Panc1 (cell line): ENCODE data around the gene SERTAD1. TPM values are rescaled to one million over a fixed set of nuclear protein-coding genes. Genes with fewer than 3 reads are reported as not detected.

Experiments used
- ATAC-seq: fragments of 200-7000 bp; cut with Tn5 transposase; 2 replicates; pipeline ENCODE4 v1.9.1; 2020; ENCODE audit warnings: mild to moderate bottlenecking, moderate library complexity
- BruUV-seq: library from RNA; stranded (reverse); fragments of 400-500 nt; replicated peaks from 2 replicates; lab custom pipeline; 2021; lab: Mats Ljungman, UMichigan
- CTCF ChIA-PET: fragments of 300-600 bp; sonication (Branson Sonifier 250); formaldehyde crosslinking; loops from one replicate; lab custom pipeline; 2022; ENCODE audit warnings: antibody characterized with exemption; lab: Charles Lee
- POLR2A ChIA-PET: fragments of 300-600 bp; sonication (Branson Sonifier 250); formaldehyde crosslinking; loops from one replicate; lab custom pipeline; 2022; ENCODE audit warnings: antibody characterized with exemption; lab: Charles Lee
- DNase-seq: peaks from one replicate; pipeline ENCODE4 v3.0.0-alpha.2; 2010; ENCODE audit warnings: low read depth, low spot score
- H3K27ac ChIP-seq: 2 replicates; pipeline ENCODE4 v1.5.1; 2011; ENCODE audit warnings: mild to moderate bottlenecking, low read length, inconsistent platforms
- H3K27me3 ChIP-seq: fragments of 200-500 bp; sonication (Bioruptor generic); 2 replicates; pipeline ENCODE4 v1.6.0; 2014; ENCODE audit warnings: low read length, inconsistent platforms; ENCODE audit not compliant: control insufficient read depth, insufficient read depth
- H3K36me3 ChIP-seq: fragments of 200-500 bp; sonication (Bioruptor generic); 2 replicates; pipeline ENCODE4 v1.5.1; 2014; ENCODE audit warnings: inconsistent platforms, mild to moderate bottlenecking, low read length, moderate library complexity; ENCODE audit not compliant: control insufficient read depth, insufficient read depth
- H3K4me1 ChIP-seq: 2 replicates; pipeline ENCODE4 v1.5.1; 2011; ENCODE audit warnings: inconsistent platforms, mild to moderate bottlenecking, low read length, moderate library complexity; ENCODE audit not compliant: control insufficient read depth, insufficient read depth
- H3K4me3 ChIP-seq, 2 experiments: 2 replicates each; pipeline ENCODE4 v1.5.1; 2011 to 2012; ENCODE audit warnings: low read depth in 2 of 2, low read length in 2 of 2, mild to moderate bottlenecking in 2 of 2, inconsistent platforms in 1 of 2, moderate library complexity in 1 of 2
- H3K9me3 ChIP-seq: fragments of 200-500 bp; sonication (Bioruptor generic); 2 replicates; pipeline ENCODE4 v1.5.1; 2014; ENCODE audit warnings: low read depth, mild to moderate bottlenecking, inconsistent platforms, low read length, moderate library complexity; ENCODE audit not compliant: control insufficient read depth, insufficient read depth
- POLR2AphosphoS5 ChIP-seq: IDR thresholded peaks from 2 replicates; pipeline ENCODE4 v1.6.1; 2012; ENCODE audit warnings: mild to moderate bottlenecking, low read depth, low read length, moderate library complexity
- SIN3A ChIP-seq: IDR thresholded peaks from 2 replicates; pipeline ENCODE4 v1.6.1; 2012; ENCODE audit warnings: low read depth, mild to moderate bottlenecking, low read length, moderate library complexity, borderline replicate concordance; ENCODE audit not compliant: insufficient read depth
- TCF7L2 ChIP-seq: IDR thresholded peaks from 2 replicates; pipeline ENCODE4 v1.6.1; 2011; ENCODE audit warnings: mild to moderate bottlenecking, low read depth, low read length, inconsistent platforms
- in situ Hi-C: cut with HindIII; loops from 2 replicates; pipeline ENCODE4 v1.10.0; 2016; ENCODE audit warnings: low sequenced_read_pairs, low pct_unique_long_range_greater_than_20kb
- intact Hi-C: fragments of 100-400 bp; cut with micrococcal nuclease; formaldehyde crosslinking; loops from one replicate; pipeline ENCODE4 v1.10.0; 2022; ENCODE audit not compliant: unreplicated experiment
- total RNA-seq: library from RNA; stranded (reverse); gene quantifications from one replicate; pipeline ENCODE4 v1.2.1, GENCODE V29; 2021; ENCODE audit not compliant: unreplicated experiment
- TF ChIP-seq, protein P1 (sequence below), 2 experiments: IDR thresholded peaks; 2 replicates each; pipeline ENCODE4 v1.6.1; 2011 to 2012; ENCODE audit warnings: low read depth in 2 of 2, control low read depth in 1 of 2, low read length in 1 of 2, mild to moderate bottlenecking in 1 of 2, moderate library complexity in 1 of 2; ENCODE audit not compliant: insufficient read depth in 1 of 2
- TF ChIP-seq, protein P2 (sequence below): fragments of 450-650 bp; IDR thresholded peaks from 2 replicates; pipeline ENCODE4 v1.5.1; 2017; ENCODE audit warnings: mild to moderate bottlenecking

Gene SERTAD1
- total RNA-seq, 1 experiment from 2014 or later = 13.4 TPM

DNA sequence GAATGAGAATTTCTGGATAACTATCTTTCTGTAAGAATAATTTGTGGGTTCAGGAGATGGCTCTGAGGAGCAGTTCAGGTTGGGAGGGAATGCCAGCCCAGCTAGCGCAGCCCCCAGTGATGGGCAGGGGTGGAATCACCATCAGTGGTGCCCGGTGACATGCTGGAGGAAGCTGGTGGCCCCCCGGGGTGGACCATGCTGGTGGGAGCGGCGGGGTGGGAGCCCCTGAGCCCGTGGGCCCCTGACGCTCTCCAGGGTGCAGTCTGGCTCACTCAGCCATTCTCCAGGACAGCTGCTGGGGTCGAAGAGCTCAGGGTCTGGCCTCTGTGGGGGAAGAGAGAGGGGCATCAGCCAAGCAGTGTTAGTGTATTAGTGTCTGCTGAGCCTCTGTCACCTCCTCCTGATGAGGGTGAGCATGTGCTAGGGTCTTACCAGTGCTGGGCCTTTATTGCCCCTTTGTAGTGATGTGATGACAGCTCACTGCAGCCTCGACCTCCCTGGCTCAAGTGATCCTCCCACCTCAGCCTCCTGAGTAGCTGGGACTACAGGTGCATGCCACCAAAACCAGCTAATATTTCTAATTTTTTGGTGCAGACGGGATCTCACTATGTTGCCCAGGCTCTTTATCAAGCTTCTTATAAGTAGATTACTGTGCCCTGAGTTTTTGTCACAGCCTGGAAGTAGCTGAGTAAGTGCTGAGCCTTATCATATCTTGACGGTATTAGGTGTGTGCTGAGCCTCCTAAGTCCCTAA lies 46.2 kb downstream of the SERTAD1 start:
- BruUV-seq = no TSS peak
- Histone ChIP-seq H3K4me3 (no peak overlapping the region), H3K4me1 (no peaks in the 10 kb centered on the region), H3K27me3 (no peaks in the 10 kb centered on the region), H3K36me3 (no peaks in the 10 kb centered on the region), H3K27ac (no peak overlapping the region), H3K9me3 (no peaks in the 10 kb centered on the region)
- intact Hi-C loops = no loop called here
- in situ Hi-C loops = no loop called here
- ATAC-seq (no peak), DNase-seq (no peak)
- ChIA-PET POLR2A (no interaction called here), CTCF (no interaction called here)
- no peak for TF ChIP-seq SIN3A
- TF ChIP-seq POLR2AphosphoS5 = no peak
- TF ChIP-seq, protein P1, sequence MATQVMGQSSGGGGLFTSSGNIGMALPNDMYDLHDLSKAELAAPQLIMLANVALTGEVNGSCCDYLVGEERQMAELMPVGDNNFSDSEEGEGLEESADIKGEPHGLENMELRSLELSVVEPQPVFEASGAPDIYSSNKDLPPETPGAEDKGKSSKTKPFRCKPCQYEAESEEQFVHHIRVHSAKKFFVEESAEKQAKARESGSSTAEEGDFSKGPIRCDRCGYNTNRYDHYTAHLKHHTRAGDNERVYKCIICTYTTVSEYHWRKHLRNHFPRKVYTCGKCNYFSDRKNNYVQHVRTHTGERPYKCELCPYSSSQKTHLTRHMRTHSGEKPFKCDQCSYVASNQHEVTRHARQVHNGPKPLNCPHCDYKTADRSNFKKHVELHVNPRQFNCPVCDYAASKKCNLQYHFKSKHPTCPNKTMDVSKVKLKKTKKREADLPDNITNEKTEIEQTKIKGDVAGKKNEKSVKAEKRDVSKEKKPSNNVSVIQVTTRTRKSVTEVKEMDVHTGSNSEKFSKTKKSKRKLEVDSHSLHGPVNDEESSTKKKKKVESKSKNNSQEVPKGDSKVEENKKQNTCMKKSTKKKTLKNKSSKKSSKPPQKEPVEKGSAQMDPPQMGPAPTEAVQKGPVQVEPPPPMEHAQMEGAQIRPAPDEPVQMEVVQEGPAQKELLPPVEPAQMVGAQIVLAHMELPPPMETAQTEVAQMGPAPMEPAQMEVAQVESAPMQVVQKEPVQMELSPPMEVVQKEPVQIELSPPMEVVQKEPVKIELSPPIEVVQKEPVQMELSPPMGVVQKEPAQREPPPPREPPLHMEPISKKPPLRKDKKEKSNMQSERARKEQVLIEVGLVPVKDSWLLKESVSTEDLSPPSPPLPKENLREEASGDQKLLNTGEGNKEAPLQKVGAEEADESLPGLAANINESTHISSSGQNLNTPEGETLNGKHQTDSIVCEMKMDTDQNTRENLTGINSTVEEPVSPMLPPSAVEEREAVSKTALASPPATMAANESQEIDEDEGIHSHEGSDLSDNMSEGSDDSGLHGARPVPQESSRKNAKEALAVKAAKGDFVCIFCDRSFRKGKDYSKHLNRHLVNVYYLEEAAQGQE (IDR thresholded peaks at IDR 0.05; ENCODE audit: insufficient read depth in 1 of 2, low read depth in 2 of 2, low read length in 1 of 2) = no peak
- no peak for TF ChIP-seq TCF7L2
- TF ChIP-seq, protein P2, sequence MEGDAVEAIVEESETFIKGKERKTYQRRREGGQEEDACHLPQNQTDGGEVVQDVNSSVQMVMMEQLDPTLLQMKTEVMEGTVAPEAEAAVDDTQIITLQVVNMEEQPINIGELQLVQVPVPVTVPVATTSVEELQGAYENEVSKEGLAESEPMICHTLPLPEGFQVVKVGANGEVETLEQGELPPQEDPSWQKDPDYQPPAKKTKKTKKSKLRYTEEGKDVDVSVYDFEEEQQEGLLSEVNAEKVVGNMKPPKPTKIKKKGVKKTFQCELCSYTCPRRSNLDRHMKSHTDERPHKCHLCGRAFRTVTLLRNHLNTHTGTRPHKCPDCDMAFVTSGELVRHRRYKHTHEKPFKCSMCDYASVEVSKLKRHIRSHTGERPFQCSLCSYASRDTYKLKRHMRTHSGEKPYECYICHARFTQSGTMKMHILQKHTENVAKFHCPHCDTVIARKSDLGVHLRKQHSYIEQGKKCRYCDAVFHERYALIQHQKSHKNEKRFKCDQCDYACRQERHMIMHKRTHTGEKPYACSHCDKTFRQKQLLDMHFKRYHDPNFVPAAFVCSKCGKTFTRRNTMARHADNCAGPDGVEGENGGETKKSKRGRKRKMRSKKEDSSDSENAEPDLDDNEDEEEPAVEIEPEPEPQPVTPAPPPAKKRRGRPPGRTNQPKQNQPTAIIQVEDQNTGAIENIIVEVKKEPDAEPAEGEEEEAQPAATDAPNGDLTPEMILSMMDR = no peak

DNA sequence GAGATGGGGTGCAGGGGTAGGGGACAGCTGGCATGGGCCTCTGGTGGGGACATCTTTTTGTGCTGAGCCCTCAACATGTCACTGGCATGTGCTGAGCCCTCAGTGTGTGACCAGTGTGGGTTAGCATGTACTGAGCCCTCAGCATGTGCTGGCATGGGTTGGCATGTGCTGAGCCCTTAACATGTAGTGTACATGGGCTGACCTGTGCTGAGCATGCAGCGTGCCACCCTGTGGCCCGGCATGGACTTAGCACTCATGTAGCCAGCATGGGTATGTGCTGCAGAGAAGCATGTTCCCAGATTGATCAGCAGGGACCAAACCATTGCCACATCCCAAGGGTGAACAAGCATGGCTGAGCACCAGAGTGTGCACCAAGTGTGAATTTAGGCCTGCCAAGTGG lies 47.3 kb downstream of the SERTAD1 start:
- no peaks in the 10 kb centered on the region for H3K4me1 ChIP-seq
- ATAC-seq = no peak
- POLR2A ChIA-PET = no interaction called here

More for the DNA sequence above, 47.3 kb downstream of the SERTAD1 start:
- Histone ChIP-seq H3K36me3 (no peaks in the 10 kb centered on the region), H3K27me3 (no peaks in the 10 kb centered on the region), H3K27ac (no peak overlapping the region), H3K9me3 (no peaks in the 10 kb centered on the region), H3K4me3 (no peak overlapping the region)
- no peak for DNase-seq
- BruUV-seq = no TSS peak
- in situ Hi-C loops (no loop called here), intact Hi-C loops (no loop called here)
- no peak for TF ChIP-seq TCF7L2
- TF ChIP-seq, protein P2 = no peak
- no peak for TF ChIP-seq SIN3A
- TF ChIP-seq POLR2AphosphoS5 = no peak
- TF ChIP-seq, protein P1 (IDR thresholded peaks at IDR 0.05; ENCODE audit: insufficient read depth in 1 of 2, low read depth in 2 of 2, low read length in 1 of 2) = no peak
- CTCF ChIA-PET = interaction anchor here (0.6 kb wide), 1 partner anchor 73 kb away, joined by 4 read pairs; no protein-coding TSS in a partner anchor
